ENCODE measurements around the gene A3GALT2.
A peak's percentile ranks its signal among the peaks of the same experiment; 100 is the strongest.

Gene A3GALT2

GRCh38 chr1:33288976-33289857 is 31.7 kb downstream of the A3GALT2 start:
- no peak for DNase-seq

DNA sequence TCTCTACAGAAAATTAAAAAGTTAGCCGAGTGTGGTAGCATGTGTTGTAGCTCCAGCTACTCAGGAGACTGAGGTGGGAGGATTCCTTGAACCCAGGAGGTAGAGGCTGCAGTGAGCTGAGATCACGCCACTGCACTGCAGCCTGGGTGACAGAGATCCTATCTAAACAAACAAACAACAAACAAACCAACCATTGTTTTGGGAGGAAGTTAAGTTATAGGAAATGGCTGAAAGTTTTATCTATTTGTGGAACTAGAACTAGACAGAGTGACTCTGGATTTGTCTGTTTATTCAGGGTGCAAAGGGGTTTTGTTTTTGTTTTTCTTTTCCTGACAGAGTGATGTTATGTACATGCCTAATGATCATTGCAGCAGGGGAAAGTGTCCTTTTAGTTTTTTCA is 33.6 kb downstream of the A3GALT2 start:
- DNase-seq, result no peak

DNA sequence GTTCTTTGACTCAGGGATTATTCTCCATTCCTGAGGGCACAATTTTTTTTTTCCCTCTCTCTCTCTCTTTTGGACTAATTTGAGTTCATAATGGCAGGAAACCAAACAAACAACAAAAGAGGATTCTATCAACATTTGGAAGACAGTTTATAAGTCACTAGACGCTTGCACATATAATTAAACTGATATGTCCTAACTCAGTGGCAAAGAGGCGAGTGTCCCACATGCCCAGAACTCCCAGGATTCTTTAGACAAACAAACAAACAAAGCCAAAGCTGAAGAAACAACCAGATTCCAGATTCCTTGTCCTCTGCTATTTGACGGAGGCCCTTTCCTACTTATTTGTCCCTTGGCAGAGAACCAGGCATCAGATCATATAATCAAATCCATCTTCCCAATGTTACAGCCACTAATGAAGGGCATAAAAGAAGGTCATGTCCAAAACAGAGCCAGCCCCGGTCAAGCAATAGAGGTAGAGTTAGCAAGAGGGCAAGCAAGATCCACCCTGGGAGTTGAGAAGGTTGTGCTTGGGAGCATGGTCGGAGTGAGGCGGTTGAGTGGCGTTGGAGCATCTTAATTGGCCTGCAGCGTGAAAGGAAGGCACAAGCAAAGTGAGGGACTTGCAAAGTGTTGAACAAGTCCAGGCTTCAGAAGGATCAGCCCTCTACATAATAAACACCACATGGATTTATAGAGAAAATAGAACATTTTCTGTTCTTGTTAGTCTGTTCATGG is 34.3 kb downstream of the A3GALT2 start:
- peak; percentile 8 for DNase-seq

GRCh38 chr1:33284049-33284448 is 36.8 kb downstream of the A3GALT2 start:
- no peak for DNase-seq

- no peak for DNase-seq
These were observed 38.1 kb downstream of the A3GALT2 start for GRCh38 chr1:33282791-33283190.

DNA sequence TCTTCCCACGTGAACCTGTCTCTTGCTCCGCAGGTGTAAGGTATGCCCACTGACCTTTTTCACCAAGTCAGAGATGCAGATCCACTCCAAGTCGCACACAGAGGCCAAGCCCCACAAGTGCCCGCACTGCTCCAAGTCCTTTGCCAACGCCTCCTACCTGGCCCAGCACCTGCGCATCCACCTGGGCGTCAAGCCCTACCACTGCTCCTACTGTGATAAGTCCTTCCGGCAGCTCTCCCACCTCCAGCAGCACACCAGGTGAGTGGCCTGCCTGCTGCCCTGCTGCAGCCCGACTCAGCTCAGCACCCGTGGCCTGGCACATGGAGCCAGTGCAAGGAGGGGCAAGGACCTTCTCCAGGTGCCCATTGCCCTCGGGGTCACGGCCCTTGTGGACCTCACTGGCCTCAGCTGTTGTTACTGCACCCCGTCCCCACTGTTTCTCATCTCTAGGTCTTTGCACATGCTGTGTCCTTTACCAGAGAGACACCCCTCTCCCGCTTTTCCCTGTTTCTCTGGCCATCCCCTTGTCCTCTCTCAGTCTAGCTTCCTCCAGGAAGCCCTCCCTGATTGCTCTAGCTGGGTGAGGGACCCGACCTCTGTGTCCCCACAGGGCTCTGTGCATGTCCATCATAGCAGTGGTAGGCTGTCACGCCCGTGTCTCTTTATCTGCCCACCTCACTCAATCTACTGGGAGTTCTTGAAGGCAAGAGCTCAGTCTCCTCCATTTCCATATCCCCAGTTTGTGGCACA is 39.2 kb downstream of the A3GALT2 start:
- DNase-seq, result no peak

DNA sequence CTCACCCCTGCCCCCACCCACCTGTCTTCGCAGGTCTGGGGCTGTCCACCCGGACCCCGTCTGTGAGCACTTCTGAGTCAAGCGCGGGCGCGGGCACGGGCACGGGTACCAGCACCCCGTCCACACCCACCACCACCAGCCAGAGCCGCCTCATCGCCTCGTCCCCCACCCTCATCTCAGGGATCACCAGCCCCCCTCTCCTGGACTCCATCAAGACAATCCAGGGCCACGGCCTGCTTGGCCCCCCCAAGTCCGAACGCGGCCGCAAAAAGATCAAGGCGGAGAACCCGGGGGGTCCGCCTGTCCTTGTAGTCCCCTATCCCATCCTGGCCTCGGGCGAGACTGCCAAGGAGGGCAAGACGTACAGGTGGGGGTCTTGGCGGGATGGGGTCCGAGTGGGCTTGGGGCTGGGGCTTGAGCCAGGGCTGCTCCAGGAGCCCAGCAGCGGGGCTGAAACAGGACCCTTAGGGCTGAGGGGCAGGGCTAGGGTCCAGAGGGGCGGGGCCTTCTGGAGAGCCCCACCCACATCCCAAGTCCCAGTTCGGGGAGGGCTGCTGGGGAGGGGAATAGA is 40.7 kb downstream of the A3GALT2 start:
- no peak for DNase-seq

GRCh38 chr1:33277488-33278084 is 43.3 kb downstream of the A3GALT2 start:
- DNase-seq, result peak; percentile 5

DNA sequence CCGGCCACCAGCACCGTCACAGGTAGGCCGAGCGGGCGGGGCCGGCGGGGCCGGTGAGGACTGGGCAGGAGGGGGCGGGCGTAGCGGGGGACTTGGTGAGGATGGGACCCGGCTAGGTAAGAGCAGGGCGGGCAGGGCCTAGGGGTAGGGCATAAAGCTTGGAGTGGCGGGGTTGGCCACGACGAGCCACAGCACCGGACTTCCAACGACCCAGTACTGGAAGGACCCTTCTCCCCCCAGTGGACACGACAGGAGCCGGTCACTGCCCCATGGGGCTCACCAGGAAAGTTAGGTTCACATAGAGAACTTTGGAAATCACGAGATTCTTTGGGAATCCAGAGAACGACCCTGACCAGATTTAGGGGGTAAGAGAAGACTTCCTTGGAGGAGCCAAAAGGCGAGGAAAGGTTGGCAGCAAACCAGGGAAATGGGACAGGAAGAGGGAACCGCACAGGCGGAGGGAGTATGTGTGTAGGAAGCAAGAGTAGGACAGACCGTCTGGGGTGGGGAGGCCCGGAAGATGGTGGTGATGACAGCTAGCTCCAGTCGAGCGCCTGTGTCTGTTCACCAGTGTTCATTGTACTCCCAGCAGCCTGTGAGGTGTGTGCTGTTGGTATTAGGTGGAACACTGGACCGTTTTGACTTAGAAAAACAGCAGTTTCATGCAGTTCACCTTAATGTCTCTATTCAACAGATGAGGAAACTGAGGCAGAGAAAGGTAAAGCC is 44.2 kb downstream of the A3GALT2 start:
- no peak for DNase-seq

GRCh38 chr1:33275706-33276572 is 45.0 kb downstream of the A3GALT2 start:
- no peak for DNase-seq

- DNase-seq, result no peak
These were observed 45.7 kb downstream of the A3GALT2 start for GRCh38 chr1:33275195-33275594.

DNA sequence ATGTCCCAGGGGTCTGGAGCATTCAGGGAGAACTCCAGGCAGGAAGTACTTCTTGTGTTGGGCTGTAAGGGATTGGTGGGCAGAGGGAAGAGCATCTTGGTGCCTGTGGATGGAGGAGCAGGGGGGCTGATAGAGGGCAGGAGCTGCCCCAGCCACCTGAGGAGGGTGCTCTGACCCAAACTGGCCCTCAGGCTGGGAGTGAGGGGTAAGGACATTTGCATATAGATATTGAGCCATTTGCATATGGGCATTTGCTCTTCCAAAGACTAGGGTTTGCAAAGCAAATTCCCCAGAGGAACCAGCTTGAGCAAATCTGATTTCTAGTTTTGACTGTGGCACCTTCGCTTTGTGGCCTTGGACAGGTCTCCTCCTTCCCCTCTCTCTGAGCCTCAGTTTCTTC is 46.5 kb downstream of the A3GALT2 start:
- DNase-seq, result no peak

- DNase-seq, result no peak
These were observed 46.9 kb downstream of the A3GALT2 start for GRCh38 chr1:33273961-33274371.

DNA sequence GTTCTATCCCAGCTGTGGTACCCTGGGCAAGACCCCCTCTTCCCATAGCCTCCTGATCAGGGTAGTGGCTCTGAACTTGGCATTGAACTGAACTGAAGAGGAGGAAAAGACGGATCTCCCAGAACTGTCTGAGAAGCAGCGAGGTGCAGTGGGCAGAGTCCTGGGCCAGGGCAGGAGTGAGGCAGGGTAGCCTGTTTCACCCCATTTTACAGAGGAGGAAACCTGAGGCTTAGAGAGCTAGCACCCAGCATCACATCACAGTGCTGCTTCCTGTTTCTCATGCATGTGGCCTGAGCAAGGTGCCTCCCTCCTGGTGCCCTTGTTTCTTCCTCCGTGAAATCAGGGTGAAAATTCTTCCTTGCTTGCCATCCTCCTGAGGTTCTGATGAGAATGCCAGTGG is 47.5 kb downstream of the A3GALT2 start:
- no peak for DNase-seq

- no peak for DNase-seq
These were observed 48.0 kb downstream of the A3GALT2 start for GRCh38 chr1:33272930-33273329.

- no peak for DNase-seq
These were observed 48.4 kb downstream of the A3GALT2 start for GRCh38 chr1:33272509-33272908.

DNA sequence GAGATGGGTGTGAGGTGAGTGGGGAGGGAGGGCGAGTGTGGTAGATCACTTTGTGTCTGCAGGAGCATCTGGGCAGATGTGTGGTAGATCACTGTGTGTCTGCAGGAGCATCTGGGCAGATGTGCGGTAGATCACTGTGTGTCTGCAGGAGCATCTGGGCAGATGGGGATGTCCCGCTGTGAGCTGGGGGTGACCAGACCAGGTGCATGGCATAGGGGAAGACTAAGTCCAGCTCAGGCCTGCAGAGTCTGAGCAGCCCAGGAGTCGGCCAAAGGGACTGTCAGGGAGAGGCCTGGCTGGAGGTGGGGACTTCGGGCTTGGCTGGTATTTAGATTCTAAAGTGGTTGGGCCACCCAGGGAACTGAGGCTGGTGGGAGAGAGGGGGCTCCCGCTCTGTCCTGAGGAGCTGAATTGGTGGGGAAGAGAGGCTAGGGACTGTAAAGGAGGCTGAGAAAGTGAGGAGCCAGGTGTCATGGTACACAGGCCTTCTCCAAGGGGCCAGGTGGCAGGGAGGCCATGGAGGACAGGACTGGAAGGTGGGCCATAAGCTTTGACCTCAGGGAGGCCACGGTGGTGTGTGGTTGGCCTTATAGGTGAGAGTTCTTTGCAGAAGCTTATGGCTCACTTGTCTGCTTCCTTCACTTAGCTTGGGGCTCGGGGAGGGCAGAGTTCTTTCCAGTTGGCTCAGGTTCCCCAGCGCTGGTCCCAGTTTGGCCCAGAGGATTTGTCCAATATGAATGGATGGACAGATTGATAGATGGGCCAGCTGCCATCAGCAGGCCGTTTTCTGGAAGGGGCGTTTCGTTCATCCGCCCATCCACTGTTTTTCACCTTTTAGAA is 49.0 kb downstream of the A3GALT2 start:
- no peak for DNase-seq

- DNase-seq, result no peak
These were observed 50.0 kb downstream of the A3GALT2 start for GRCh38 chr1:33270808-33271465.

DNA sequence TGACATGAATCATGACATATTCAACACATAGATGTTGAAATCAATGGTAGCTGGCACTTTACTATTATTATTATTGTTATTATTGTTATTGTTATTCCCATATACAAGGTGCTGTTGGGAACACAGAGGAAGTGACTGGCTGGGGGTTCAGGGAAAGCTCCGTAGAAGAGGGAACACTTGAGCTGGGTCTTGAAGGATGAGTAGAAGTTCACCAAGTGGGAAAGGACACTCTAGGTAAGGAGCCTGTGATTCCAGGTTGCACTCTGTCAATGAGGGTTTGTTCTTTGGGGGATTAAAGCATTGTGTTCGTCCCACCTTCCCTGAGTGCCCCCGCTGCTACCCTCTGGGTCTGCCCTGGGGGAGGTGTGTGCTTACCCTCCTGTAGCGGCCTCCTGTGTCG is 50.5 kb downstream of the A3GALT2 start:
- DNase-seq, result no peak

Data from femur (tissue), 1 donor.